Large intestine (tissue), 3 donors: ENCODE measurements around the gene LGI4. TPM values are rescaled to one million over a fixed set of nuclear protein-coding genes. Genes with fewer than 3 reads are reported as not detected.
A peak's percentile ranks its signal among the peaks of the same experiment; 100 is the strongest.

Experiments used
- DNase-seq, 2 donors: peaks; one replicate each; pipeline versions ENCODE4 v3.0.0 to v3.0.0-alpha.2; 2013
- H3K27ac ChIP-seq: one replicate; pipeline ENCODE4 v1.5.1; 2013; ENCODE audit warnings: low read length
- H3K27me3 ChIP-seq: 2 replicates; pipeline ENCODE4 v1.6.1; 2013; ENCODE audit warnings: low read length; ENCODE audit not compliant: control insufficient read depth, insufficient read depth
- H3K36me3 ChIP-seq: 2 replicates; pipeline ENCODE4 v1.6.1; 2013; ENCODE audit warnings: low read length; ENCODE audit not compliant: control insufficient read depth, insufficient read depth
- H3K4me1 ChIP-seq: one replicate; pipeline ENCODE4 v1.6.1; 2013; ENCODE audit warnings: low read length; ENCODE audit not compliant: control insufficient read depth, insufficient read depth
- H3K4me3 ChIP-seq: one replicate; pipeline ENCODE4 v1.5.1; 2013; ENCODE audit warnings: low read length
- H3K9me3 ChIP-seq: one replicate; pipeline ENCODE4 v1.6.1; 2013; ENCODE audit warnings: mild to moderate bottlenecking, low read depth, low read length, moderate library complexity; ENCODE audit not compliant: control insufficient read depth
- WGBS: methylation state at CpG from one replicate; pipeline ENCODE4 v1.1.5; 2013; ENCODE audit warnings: low lambda C conversion rate; ENCODE audit not compliant: insufficient coverage; 5-methylcytosine and 5-hydroxymethylcytosine counted together
- polyA plus RNA-seq: library from polyadenylated mRNA; unstranded; fragments of 120-200 nt; gene quantifications from one replicate; pipeline ENCODE4 v1.2.1, GENCODE V29; 2013

LGI4 gene
- polyA plus RNA-seq, 1 donor = 9.4 TPM

DNA sequence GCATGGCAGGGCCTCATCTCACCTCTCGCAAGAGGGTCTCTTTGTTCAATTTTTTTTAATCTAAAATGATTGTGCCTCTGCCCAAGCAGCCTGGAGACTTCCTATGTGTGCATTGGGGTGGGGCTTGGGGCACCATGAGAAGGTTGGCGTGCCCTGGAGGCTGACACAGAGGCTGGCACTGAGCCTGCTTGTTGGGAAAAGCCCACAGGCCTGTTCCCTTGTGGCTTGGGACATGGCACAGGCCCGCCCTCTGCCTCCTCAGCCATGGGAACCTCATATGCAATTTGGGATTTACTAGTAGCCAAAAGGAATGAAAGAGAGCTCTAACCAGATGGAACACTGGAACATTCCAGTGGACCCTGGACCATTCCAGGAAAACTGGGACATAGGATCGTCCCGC lies 11.3 kb downstream of the LGI4 start:
- Histone ChIP-seq H3K36me3 (peaks cover 27% of the 10 kb centered on the region), H3K4me3 (no peak overlapping the region), H3K27ac (no peak overlapping the region), H3K9me3 (no peaks in the 10 kb centered on the region), H3K4me1 (peaks cover 47% of the 10 kb centered on the region), H3K27me3 (no peaks in the 10 kb centered on the region)
- no CpG with 5 or more reads among the region's 5 CpGs for WGBS
- DNase-seq = no peak

DNA sequence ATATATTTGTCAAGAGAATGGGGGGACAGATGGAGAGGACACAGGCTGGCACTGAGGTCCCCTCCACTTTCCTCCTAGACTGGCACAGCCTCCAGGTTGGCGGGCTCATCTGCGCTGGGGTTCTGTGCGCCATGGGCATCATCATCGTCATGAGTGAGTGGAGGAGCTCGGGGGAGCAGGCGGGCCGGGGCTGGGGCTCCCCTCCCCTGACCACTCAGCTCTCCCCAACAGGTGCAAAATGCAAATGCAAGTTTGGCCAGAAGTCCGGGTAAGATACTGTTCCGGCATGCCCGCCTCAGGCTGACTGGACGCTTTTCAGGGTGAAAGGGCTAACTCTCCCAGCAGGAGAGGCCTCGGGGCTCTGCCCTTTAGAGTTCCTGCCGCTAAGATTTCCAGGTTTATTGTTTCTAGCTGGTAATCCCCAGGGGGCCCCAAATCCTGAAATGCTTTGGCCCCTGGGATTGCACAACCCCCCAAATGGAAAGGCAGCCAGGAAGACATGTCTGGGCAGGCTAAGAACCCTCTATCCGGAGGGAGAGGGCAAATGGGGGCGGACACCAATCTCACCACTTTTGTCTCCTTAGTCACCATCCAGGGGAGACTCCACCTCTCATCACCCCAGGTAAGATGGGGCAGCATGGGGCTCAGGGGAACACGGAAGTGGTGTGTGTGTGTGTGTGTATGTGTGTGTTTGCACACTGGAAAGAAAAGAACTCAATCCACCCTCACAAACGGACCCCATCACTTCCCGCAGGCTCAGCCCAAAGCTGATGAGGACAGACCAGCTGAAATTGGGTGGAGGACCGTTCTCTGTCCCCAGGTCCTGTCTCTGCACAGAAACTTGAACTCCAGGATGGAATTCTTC lies 11.9 kb downstream of the LGI4 start:
- Histone ChIP-seq H3K9me3 (no peaks in the 10 kb centered on the region), H3K27ac (no peak overlapping the region), H3K4me1 (peaks cover 50% of the 10 kb centered on the region), H3K4me3 (no peak overlapping the region), H3K36me3 (peaks cover 27% of the 10 kb centered on the region), H3K27me3 (no peaks in the 10 kb centered on the region)
- DNase-seq = no peak
- WGBS = no CpG with 5 or more reads among the region's 19 CpGs

DNA sequence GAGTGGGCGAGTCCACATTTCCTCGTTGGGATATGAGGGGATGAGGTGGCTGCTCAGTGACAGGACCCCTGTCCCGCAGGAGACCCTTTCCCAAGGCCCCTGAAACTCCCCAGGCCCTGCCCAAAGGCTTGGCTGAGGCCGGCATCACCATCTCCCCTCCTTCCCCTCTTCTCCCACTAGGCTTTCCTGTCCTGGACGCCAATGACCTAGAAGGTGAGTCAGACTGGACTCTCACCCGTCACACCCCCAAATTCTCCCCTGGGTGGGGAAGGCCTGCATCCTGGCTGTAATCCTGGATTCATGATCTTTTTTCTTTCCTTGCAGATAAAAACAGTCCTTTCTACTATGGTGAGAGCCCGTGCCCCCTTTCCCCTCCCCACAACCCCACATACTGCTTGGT lies 14.0 kb downstream of the LGI4 start:
- Histone ChIP-seq H3K27ac (peak overlapping the region; percentile 44), H3K27me3 (no peaks in the 10 kb centered on the region), H3K4me1 (peaks cover 53% of the 10 kb centered on the region), H3K4me3 (no peak overlapping the region), H3K36me3 (peaks cover 27% of the 10 kb centered on the region), H3K9me3 (no peaks in the 10 kb centered on the region)
- WGBS = no CpG with 5 or more reads among the region's 7 CpGs
- DNase-seq = peak in 1 of 2 donors; percentile 40

DNA sequence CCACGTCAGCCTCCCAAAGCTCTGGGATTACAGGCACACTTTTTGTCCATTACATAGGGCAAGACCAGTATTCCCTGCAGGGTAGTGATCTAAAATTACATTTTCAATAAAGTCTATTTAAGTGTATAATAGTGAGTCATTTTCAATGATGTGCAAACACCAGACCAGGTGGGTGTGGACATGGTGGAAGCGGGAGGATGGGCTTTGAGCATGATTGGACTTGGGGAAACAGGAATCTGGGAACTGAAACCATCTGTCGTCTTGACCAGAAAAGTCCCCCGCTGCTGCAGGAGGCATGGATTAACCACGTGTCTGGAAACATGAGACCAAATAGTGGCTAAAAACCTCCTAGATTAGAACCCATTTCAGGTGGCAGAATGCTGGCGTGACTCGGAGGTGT lies 14.4 kb downstream of the LGI4 start:
- peak in 1 of 2 donors; percentile 42 for DNase-seq
- Histone ChIP-seq H3K4me3 (no peak overlapping the region), H3K4me1 (peaks cover 49% of the 10 kb centered on the region), H3K27ac (peak overlapping the region; percentile 44), H3K36me3 (peaks cover 27% of the 10 kb centered on the region), H3K9me3 (no peaks in the 10 kb centered on the region), H3K27me3 (no peaks in the 10 kb centered on the region)
- no CpG with 5 or more reads among the region's 7 CpGs for WGBS

DNA sequence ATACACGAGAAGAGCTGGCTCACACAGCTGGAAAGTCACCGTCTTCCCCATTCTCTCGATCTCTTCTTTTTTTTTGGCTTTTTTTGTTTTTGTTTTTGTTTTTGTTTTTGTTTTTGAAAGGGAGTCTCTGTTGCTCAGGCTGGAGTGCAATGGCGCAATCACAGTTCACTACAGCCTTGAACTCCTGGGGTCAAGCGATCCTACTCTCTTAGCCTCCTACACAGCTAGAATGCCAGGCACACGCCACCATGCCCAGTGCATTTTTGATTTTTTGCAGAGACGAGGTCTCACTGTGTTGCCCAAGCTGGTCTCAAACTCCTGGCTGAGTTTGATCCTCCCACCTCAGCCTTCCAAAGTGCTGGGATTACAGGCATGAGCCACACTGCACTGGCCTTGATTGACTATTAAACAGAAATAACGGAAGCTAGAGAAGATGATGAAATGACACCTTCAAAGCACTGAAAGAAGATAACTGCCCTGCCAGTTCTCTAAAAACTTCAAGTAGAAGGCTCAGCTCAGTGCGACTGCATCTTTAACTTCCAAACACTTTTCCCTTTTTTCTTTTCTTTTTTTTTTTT lies 15.2 kb downstream of the LGI4 start:
- Histone ChIP-seq H3K27ac (no peak overlapping the region), H3K36me3 (peaks cover 27% of the 10 kb centered on the region), H3K9me3 (no peaks in the 10 kb centered on the region), H3K27me3 (no peaks in the 10 kb centered on the region), H3K4me3 (no peak overlapping the region), H3K4me1 (peaks cover 48% of the 10 kb centered on the region)
- DNase-seq = no peak
- WGBS = 100% methylated on average over 4 of the region's 9 CpGs

DNA sequence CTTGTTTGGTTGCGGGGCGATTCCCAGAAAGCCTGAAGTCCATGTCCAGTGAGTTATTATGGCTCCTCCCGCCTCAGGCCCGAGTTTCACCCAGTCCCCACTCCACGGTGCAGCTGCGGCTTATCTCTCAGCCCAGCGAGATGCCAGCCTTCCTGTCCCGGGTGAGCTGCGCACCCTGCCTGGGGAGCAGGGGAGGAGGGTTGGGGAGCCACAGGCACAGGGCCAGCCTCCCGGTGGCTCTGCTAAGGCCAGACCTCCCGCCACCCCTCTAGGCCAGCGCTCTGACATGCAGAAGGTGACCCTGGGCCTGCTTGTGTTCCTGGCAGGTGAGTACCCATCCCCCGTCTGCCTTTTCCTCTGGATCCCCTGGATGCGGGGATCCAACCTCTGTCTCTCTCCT lies 15.8 kb downstream of the LGI4 start:
- DNase-seq = no peak
- no peaks in the 10 kb centered on the region for H3K9me3 ChIP-seq
- peaks cover 27% of the 10 kb centered on the region for H3K36me3 ChIP-seq
- H3K27me3 ChIP-seq = no peaks in the 10 kb centered on the region
- no peak overlapping the region for H3K4me3 ChIP-seq
- WGBS = no CpG with 5 or more reads among the region's 14 CpGs
- H3K4me1 ChIP-seq = peaks cover 44% of the 10 kb centered on the region
- H3K27ac ChIP-seq = peak overlapping the region; percentile 39

DNA sequence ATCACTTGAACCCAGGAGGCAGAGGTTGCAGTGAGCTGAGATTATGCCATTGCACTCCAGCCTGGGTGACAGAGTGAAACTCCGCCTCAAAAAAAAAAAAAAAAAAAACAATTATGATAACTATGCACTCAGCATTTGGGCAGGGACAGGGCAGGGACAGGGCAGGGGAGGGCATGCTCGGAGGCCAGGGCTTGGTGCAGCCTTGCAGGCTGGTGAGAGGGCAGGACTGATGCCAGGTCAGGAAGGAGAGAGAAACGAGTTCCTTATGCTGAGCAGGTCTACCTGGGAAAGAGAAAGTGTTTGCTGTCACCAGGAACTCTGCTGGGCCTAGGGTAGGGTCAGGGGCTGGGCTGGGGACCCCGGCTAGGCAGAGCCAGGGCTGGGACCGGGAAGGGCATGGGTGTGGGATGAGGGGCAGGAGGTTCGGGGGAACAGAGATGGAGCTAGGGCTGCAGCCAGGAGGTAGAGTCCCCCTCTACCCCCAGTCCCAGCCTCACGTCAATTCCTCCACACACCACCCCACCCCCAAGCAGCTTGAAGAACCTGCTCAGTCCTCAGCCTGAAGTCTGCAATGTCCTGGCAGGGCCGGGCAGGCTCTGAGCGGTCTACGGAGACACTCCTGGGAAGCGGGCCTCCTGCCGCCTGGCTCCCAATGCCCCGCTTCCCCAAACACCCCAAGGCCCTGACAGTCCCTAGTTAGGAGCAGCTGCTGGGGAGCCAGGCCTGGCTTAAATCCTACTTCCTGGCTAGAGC lies 16.4 kb downstream of the LGI4 start:
- H3K4me3 ChIP-seq = peak overlapping the region; percentile 23
- WGBS = no CpG with 5 or more reads among the region's 13 CpGs

DNA sequence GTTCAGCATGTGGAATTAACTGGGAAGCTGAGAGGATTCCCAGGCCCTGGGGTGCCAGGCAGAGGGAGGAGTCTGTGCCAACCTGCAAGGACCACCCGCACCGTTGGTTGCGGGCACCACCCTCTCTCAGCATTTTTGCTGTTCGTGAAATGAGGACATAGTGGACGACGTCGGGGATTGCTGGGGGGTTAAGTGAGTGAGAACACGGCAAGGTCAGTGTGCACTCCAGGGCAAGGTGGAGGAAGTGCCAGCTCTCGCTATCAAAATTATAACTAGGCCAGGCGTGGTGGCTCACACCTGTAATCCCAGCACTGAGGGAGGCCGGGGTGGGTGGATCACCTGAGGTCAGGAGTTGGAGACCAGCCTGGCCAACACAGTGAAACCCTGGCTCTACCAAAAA lies 17.1 kb downstream of the LGI4 start:
- Histone ChIP-seq H3K27ac (peak overlapping the region; percentile 4), H3K4me1 (peaks cover 39% of the 10 kb centered on the region), H3K4me3 (peak overlapping the region; percentile 69), H3K36me3 (peaks cover 24% of the 10 kb centered on the region), H3K27me3 (no peaks in the 10 kb centered on the region), H3K9me3 (no peaks in the 10 kb centered on the region)
- no peak for DNase-seq
- WGBS = 77% methylated on average over 3 of the region's 11 CpGs

More for the DNA sequence above, 16.4 kb downstream of the LGI4 start:
- Histone ChIP-seq H3K27me3 (no peaks in the 10 kb centered on the region), H3K36me3 (peaks cover 27% of the 10 kb centered on the region), H3K9me3 (no peaks in the 10 kb centered on the region), H3K27ac (peak overlapping the region; percentile 39), H3K4me1 (peaks cover 42% of the 10 kb centered on the region)
- no peak for DNase-seq

DNA sequence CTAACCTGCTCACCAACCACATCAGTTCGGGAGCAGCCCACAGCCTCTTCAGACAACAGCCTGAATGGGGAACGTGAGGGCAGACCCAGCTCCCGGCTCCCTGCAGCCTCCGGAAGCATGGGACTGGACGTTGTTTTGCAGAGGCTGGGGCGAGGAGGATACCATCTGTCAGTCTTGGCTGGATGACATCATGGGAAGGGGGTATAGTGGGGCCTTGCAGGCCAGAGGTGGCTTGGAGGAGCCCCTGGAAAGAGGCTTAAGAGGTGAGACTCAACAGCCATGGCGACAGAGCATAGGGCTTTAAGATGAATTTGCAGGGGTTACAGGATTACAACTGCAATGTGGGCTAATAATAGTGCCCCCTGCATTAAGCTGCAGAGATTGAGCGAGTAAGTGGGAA lies 17.7 kb downstream of the LGI4 start:
- Histone ChIP-seq H3K4me3 (peak overlapping the region; percentile 69), H3K4me1 (peaks cover 34% of the 10 kb centered on the region), H3K36me3 (peaks cover 20% of the 10 kb centered on the region), H3K27me3 (no peaks in the 10 kb centered on the region), H3K9me3 (no peaks in the 10 kb centered on the region), H3K27ac (peak overlapping the region; percentile 96)
- no CpG with 5 or more reads among the region's 8 CpGs for WGBS
- DNase-seq = peak in 1 of 2 donors; percentile 41

DNA sequence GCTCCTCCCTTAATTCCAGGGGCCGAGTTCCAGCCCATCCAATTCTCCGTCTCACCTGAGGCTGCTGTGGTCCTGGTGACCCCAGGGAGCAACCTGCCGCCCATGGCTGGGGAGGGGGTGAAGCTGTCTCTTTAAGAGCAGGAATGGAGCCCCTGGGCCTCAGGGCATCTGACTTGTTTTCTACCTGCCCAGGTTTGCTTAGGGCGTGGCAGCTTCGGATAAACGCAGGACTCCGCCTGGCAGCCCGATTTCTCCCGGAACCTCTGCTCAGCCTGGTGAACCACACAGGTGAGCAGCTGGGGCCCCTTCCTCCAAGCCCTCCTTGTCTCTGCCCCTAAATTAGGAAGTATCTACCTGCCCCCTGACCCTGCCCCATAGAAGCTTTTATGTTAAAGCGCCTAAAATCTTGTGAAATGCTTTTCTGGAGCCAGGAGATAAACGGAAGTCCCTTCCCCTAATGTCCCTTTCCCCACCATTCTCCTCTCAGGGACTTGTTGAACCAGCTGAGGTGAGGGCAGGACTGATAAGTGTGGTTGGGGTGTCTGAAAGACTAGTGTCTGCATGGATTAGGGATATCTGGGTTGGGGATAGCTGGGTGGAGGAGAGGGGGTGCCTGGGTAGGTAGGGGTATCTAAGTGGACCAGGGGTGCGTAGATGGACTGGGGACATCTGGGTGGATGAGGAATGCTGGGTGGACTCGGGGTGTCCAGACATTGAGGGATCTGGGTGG lies 18.6 kb downstream of the LGI4 start:
- no CpG with 5 or more reads among the region's 13 CpGs for WGBS
- peak overlapping the region; percentile 96 for H3K27ac ChIP-seq
- no peaks in the 10 kb centered on the region for H3K27me3 ChIP-seq
- peaks cover 15% of the 10 kb centered on the region for H3K36me3 ChIP-seq
- H3K4me3 ChIP-seq = peak overlapping the region; percentile 69
- peak; percentile 67 to 84 for DNase-seq
- peaks cover 28% of the 10 kb centered on the region for H3K4me1 ChIP-seq
- no peaks in the 10 kb centered on the region for H3K9me3 ChIP-seq
